Measurements from ENCODE around the gene CCDC186. TPM values are rescaled to one million over a fixed set of nuclear protein-coding genes. Genes with fewer than 3 reads are reported as not detected.

CCDC186 gene
- total RNA-seq, 1 donor from 2014 or later: 28.8 TPM

- peaks cover 3% of the 10 kb centered on the region for H3K4me1 Mint-ChIP-seq (ENCODE audit: low read depth, unreplicated experiment)
- Histone ChIP-seq H3K9me3 (ENCODE audit: insufficient read depth, low read depth, low read length) (no peaks in the 10 kb centered on the region), H3K27me3 (ENCODE audit: insufficient read depth, low read length) (no peaks in the 10 kb centered on the region), H3K4me3 (ENCODE audit: insufficient read depth, low read depth, low read length) (no peak overlapping the region), H4K20me1 (ENCODE audit: insufficient read depth, low read length) (no peaks in the 10 kb centered on the region), H3K27ac (ENCODE audit: low read depth, low read length) (no peak overlapping the region), H2AFZ (ENCODE audit: low read depth, low read length) (no peak overlapping the region), H3K9ac (ENCODE audit: low read length) (no peak overlapping the region), H3K4me1 (ENCODE audit: insufficient read depth, low read length) (no peaks in the 10 kb centered on the region), H3K4me2 (ENCODE audit: low read length) (no peak overlapping the region), H3K36me3 (ENCODE audit: insufficient read depth, low read length) (no peaks in the 10 kb centered on the region), H3K79me2 (ENCODE audit: insufficient read depth, low read length) (no peaks in the 10 kb centered on the region)
- peaks cover 2% of the 10 kb centered on the region for H3K36me3 Mint-ChIP-seq (ENCODE audit: low read depth, unreplicated experiment)
- H3K27ac Mint-ChIP-seq (ENCODE audit: unreplicated experiment): no peak overlapping the region
- DNase-seq (ENCODE audit: low read depth) (no peak), FAIRE-seq (no peak)
- H3K9me3 Mint-ChIP-seq (ENCODE audit: unreplicated experiment): no peaks in the 10 kb centered on the region
- no peak overlapping the region for H3K4me3 Mint-ChIP-seq (ENCODE audit: unreplicated experiment)
- TF ChIP-seq EZH2 (IDR thresholded peaks at IDR 0.05; ENCODE audit: insufficient read depth, low read length) (no peak), CTCF (IDR thresholded peaks at IDR 0.05; ENCODE audit: insufficient read depth, low read depth, low read length) (no peak)
- peaks cover 19% of the 10 kb centered on the region for H3K27me3 Mint-ChIP-seq (ENCODE audit: low read depth, unreplicated experiment)
These were observed 56.3 kb downstream of the CCDC186 start for GRCh38 chr10:114117728-114118127.

GRCh38 chr10:114115661-114116445, 58.1 kb downstream of the CCDC186 start:
- Histone ChIP-seq H3K36me3 (ENCODE audit: insufficient read depth, low read length) (no peaks in the 10 kb centered on the region), H3K79me2 (ENCODE audit: insufficient read depth, low read length) (no peaks in the 10 kb centered on the region), H3K27me3 (ENCODE audit: insufficient read depth, low read length) (no peaks in the 10 kb centered on the region), H3K4me3 (ENCODE audit: insufficient read depth, low read depth, low read length) (no peak overlapping the region), H3K27ac (ENCODE audit: low read depth, low read length) (no peak overlapping the region), H3K9ac (ENCODE audit: low read length) (no peak overlapping the region), H3K4me1 (ENCODE audit: insufficient read depth, low read length) (no peaks in the 10 kb centered on the region), H2AFZ (ENCODE audit: low read depth, low read length) (no peak overlapping the region), H3K9me3 (ENCODE audit: insufficient read depth, low read depth, low read length) (no peaks in the 10 kb centered on the region), H4K20me1 (ENCODE audit: insufficient read depth, low read length) (no peaks in the 10 kb centered on the region), H3K4me2 (ENCODE audit: low read length) (no peak overlapping the region)
- Mint-ChIP-seq H3K4me3 (ENCODE audit: unreplicated experiment) (no peak overlapping the region), H3K36me3 (ENCODE audit: low read depth, unreplicated experiment) (no peaks in the 10 kb centered on the region), H3K27me3 (ENCODE audit: low read depth, unreplicated experiment) (peaks cover 23% of the 10 kb centered on the region), H3K9me3 (ENCODE audit: unreplicated experiment) (no peaks in the 10 kb centered on the region), H3K27ac (ENCODE audit: unreplicated experiment) (no peak overlapping the region), H3K4me1 (ENCODE audit: low read depth, unreplicated experiment) (peaks cover 3% of the 10 kb centered on the region)
- FAIRE-seq (no peak), DNase-seq (ENCODE audit: low read depth) (no peak)
- TF ChIP-seq EZH2 (IDR thresholded peaks at IDR 0.05; ENCODE audit: insufficient read depth, low read length) (no peak), CTCF (IDR thresholded peaks at IDR 0.05; ENCODE audit: insufficient read depth, low read depth, low read length) (no peak)
